HepG2 (cell line): ENCODE measurements around the gene CDC26.

ENCODE experiments used
- EP300 ChIP-seq, 3 experiments: sonication (generic) in 1 of 3; formaldehyde crosslinking in 1 of 3; IDR thresholded peaks; 2 replicates each; pipeline versions ENCODE4 v1.5.1 to v1.6.1; 2011 to 2020; ENCODE audit warnings: low read depth in 2 of 3, low read length in 2 of 3, borderline replicate concordance in 1 of 3, improper control_type of control experiment in 1 of 3, mild to moderate bottlenecking in 1 of 3, missing genetic modification reagents in 1 of 3, moderate library complexity in 1 of 3
- SSRP1 ChIP-seq: IDR thresholded peaks from 2 replicates; pipeline ENCODE4 v1.6.1; 2016; ENCODE audit warnings: control low read depth
- ZNF18 ChIP-seq: sonication (generic); formaldehyde crosslinking; IDR thresholded peaks from 2 replicates; pipeline ENCODE4 v1.8.0; 2022; ENCODE audit warnings: mild to moderate bottlenecking, missing genetic modification reagents; ENCODE audit not compliant: insufficient replicate concordance

- TF ChIP-seq SSRP1 (CRISPR knock-in tag) (no peak), ZNF18 (CRISPR knock-in tag) (no peak), EP300 (IDR thresholded peaks at IDR 0.05; ENCODE audit: low read depth in 2 of 2, low read length in 2 of 2) (0 out of 4 replicates have a peak, but pooled peaks of 1 of the 2 experiments have one; percentile 22), EP300 (CRISPR knock-in tag; IDR thresholded peaks at IDR 0.05; ENCODE audit: borderline replicate concordance) (no peak)
These were observed 3.5 kb upstream of the CDC26 start for GRCh38 chr9:113278840-113279239.
